GM12801 (cell line): Measurements from ENCODE around the gene RARRES1.

Source experiments
- TF ChIP-seq, protein P1 (sequence below): IDR thresholded peaks from one replicate; pipeline ENCODE4 v1.5.1; 2011; ENCODE audit warnings: control low read depth; ENCODE audit not compliant: insufficient read length; ENCODE audit errors: extremely low read depth

The RARRES1 gene

DNA sequence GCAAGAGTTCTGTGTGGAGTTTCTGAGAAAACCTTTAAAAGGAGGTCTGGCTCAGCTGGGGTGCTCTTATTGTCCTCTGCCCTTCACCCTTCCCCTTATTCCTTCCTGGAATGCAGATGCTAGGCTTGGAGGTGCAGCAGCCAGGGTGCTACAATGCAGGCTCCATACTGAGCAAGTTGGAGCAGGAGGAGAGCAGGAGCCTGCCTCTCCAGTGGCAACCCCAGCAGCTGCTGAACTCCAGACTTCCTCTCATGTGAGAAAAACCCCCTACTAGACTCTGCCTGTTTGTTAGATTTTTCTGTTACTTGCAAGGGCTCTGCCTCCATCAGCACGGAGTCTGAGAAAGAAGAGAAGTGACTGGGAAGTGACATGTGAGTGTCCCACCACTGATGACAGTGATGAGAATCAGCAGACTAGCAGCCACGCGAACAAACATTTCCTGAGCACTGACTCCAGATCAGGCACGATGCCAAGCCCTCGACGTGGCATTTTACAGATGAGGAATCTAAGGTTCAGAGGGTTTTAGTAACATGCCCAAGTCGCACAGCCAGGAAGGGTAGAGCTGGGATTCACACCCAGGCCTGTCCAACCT, 16.1 kb upstream of the RARRES1 start:
- TF ChIP-seq, protein P1, sequence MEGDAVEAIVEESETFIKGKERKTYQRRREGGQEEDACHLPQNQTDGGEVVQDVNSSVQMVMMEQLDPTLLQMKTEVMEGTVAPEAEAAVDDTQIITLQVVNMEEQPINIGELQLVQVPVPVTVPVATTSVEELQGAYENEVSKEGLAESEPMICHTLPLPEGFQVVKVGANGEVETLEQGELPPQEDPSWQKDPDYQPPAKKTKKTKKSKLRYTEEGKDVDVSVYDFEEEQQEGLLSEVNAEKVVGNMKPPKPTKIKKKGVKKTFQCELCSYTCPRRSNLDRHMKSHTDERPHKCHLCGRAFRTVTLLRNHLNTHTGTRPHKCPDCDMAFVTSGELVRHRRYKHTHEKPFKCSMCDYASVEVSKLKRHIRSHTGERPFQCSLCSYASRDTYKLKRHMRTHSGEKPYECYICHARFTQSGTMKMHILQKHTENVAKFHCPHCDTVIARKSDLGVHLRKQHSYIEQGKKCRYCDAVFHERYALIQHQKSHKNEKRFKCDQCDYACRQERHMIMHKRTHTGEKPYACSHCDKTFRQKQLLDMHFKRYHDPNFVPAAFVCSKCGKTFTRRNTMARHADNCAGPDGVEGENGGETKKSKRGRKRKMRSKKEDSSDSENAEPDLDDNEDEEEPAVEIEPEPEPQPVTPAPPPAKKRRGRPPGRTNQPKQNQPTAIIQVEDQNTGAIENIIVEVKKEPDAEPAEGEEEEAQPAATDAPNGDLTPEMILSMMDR: no peak

DNA sequence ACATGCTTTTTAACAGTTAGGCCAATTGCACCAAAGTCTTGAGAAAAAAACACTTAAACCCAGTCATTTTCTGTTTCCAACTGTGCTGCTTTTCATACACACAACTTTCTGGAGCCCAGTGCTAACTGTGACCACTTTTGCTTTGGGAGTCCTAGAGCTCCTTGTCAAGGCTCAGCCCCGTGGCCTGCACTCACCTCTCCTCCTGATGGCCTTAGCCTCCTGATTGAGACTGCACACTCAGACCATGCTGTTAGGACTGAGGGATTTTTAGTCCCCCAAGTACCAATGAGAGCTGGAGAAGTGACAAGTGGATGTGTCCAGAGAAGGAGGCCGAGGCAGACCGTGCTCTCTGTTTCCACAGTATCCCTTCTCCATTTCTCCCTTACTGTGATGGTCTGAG, 15.2 kb upstream of the RARRES1 start:
- TF ChIP-seq, protein P1: no peak

DNA sequence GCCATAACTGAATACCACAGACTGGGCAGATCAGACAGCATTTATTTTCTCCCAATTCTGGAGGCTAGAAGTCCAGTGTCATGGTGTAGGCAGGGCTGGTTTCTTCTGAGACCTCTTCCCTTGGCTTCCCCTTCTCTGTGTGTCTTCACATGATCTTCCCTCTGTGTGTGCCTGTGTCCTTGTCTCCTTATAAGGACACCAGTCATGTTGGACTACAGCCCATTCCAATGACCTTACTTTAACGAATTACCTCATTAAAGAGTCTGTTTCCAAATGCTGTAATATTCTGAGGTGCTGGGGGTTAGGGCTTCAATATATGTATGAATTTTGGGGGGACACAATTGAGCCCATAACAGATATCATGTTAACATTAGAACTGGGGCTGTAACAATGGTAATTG, 13.3 kb upstream of the RARRES1 start:
- TF ChIP-seq, protein P1: no peak

DNA sequence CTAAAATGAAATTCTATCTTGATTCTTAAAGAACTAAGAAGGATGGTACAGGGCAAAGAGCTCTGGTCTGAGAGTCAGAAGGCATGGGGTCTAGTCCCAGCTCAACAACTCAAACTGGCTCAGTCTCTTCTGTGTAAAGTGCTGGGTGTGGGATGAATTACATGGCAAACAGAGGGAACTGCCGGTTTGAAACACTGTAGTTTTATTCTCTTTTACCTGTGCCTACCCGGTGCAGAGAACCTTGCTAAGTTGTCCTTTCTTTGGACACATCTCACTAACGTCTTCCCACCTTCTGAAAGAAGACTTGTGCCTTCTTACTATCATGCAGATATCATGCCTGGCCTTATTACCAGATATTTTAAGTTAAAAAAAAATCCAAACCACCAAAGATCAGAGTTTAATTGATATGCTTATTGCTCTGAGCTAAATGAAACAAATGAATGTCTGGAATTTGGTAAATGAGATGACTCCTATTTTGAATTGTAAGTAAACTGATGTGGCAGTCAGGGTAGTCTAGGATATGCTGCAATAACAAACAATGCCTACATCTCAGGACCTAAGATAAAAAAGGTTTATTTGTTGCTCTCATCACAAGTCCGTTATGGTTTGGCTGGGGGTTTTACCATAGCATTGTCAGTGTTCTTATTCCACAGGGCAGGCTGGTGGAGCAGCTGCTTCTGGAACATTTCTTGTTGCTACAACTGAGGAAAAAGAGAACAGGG, 12.5 kb upstream of the RARRES1 start:
- TF ChIP-seq, protein P1: no peak

DNA sequence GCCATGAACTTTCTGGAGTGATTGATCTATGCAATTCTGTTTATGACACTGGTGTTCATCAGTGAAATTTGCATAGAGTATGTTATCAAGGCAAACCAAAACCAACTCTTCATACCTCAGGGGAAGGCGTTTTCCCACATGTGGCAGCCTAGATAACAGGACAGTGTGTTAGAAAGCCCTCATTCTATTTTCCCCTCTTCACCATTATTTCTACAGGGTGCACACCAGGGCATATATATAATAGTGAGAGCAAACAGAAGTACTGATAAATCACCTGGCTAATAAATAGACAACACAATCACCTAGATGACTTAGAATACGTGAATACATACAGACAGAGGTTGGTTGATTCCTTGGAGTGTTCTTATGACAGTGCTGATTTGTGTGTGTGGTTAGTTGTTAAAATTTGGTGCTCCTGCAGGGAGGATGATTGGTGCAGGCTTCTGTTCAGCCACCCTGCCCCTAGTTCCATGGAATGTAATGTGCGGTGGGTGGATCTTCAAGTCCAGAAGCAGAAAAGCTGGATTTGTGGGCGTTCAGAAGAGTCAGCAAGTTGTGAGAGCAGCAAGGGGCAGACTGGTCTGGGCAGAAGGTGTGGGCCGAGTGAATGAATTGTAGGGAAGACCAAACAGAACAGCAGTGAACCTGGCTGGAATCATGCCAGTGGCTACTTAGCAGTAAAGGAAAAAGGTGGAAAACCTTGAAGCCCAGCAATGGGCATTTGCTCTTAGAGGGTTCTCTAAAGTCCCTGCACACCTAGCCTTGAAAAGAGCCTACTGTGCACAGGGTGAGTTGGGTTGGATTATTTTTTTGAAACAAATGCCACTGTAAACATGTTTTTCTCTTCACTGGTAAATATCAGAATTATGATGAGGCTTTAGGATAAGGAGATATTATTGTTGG, 11.7 kb upstream of the RARRES1 start:
- TF ChIP-seq, protein P1: no peak

DNA sequence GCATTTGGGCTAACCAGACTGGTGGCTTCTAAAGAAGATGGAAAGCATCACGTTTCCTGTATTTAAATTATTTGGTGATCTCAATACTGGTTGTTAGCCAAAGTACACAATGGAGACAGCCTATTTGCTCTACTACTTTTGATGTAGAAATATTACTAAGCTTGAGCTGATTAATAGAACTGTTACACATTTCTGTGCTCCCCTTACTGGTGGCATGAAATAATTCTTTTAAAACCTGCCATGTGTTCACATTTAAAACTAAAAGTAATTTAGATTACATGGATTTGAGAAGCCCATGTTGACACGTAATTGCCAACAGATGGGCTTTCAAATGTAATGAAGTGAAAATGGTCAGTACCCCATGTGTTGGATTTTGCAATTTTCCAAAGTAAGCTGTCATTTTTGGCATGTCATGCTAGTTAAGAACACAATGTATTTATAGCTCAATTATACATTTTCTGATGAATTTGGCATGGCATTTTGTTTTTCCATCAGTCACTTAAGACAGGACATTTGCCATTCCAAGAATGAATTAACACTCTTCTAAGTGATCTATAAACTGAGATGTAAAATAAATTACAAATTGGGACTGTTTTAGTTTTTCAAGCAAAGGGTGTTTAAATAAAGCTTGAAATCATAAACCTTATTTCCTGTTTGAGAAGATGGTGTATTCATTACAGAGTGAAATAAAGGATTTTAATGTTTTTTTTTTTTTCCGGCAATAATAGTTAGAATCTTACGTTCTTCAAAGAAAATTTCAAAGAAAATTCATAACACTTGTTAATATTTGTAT, 10.8 kb upstream of the RARRES1 start:
- TF ChIP-seq, protein P1: no peak
